Natural killer cell treated with Interleukin-12 subunit alpha and Interleukin-12 subunit beta and Interleukin-15 and Interleukin-18, amount 100 ng/mL, for 72 hours (primary cell): ENCODE data around the gene ZFYVE19. TPM values are rescaled to one million over a fixed set of nuclear protein-coding genes. Genes with fewer than 3 reads are reported as not detected.

Source experiments
- ATAC-seq, 2 donors: fragments of 150-1000 bp; cut with Tn5 transposase in 1 of 2; sonication (Bioruptor Pico), chemical (Tn5 transposase) in 1 of 2; 2 replicates each; pipeline ENCODE4 v1.10.0; 2021
- DNase-seq: peaks from one replicate; pipeline ENCODE4 v3.0.0; 2022; ENCODE audit warnings: low spot score
- H3K27ac Mint-ChIP-seq, 2 donors: 1 replicate in 1 of 2; 2 replicates in 1 of 2; pipeline ENCODE4 v1.8.0; 2022; ENCODE audit warnings: mixed read lengths in 2 of 2, mild to moderate bottlenecking in 1 of 2, moderate library complexity in 1 of 2
- H3K27me3 Mint-ChIP-seq, 2 donors: 1 replicate in 1 of 2; 2 replicates in 1 of 2; pipeline ENCODE4 v1.8.0; 2022; ENCODE audit warnings: mixed read lengths in 2 of 2
- H3K36me3 Mint-ChIP-seq: one replicate; pipeline ENCODE4 v1.8.0; 2022; ENCODE audit warnings: mixed read lengths
- H3K4me1 Mint-ChIP-seq, 2 donors: 1 replicate in 1 of 2; 2 replicates in 1 of 2; pipeline ENCODE4 v1.8.0; 2022; ENCODE audit warnings: low read depth in 2 of 2, mixed read lengths in 2 of 2, mild to moderate bottlenecking in 1 of 2
- H3K4me3 Mint-ChIP-seq: one replicate; pipeline ENCODE4 v1.8.0; 2022; ENCODE audit warnings: mixed read lengths
- H3K9me3 Mint-ChIP-seq: 2 replicates; pipeline ENCODE4 v1.8.0; 2022; ENCODE audit warnings: mixed read lengths
- total RNA-seq, 2 donors: library from RNA; stranded (reverse); gene quantifications; one replicate each; pipeline ENCODE4 v1.2.3, GENCODE V29; 2022

ZFYVE19 gene, protein sequence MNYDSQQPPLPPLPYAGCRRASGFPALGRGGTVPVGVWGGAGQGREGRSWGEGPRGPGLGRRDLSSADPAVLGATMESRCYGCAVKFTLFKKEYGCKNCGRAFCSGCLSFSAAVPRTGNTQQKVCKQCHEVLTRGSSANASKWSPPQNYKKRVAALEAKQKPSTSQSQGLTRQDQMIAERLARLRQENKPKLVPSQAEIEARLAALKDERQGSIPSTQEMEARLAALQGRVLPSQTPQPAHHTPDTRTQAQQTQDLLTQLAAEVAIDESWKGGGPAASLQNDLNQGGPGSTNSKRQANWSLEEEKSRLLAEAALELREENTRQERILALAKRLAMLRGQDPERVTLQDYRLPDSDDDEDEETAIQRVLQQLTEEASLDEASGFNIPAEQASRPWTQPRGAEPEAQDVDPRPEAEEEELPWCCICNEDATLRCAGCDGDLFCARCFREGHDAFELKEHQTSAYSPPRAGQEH
- total RNA-seq: 10 to 100 TPM; 17.2 to 39.1 TPM

DNA sequence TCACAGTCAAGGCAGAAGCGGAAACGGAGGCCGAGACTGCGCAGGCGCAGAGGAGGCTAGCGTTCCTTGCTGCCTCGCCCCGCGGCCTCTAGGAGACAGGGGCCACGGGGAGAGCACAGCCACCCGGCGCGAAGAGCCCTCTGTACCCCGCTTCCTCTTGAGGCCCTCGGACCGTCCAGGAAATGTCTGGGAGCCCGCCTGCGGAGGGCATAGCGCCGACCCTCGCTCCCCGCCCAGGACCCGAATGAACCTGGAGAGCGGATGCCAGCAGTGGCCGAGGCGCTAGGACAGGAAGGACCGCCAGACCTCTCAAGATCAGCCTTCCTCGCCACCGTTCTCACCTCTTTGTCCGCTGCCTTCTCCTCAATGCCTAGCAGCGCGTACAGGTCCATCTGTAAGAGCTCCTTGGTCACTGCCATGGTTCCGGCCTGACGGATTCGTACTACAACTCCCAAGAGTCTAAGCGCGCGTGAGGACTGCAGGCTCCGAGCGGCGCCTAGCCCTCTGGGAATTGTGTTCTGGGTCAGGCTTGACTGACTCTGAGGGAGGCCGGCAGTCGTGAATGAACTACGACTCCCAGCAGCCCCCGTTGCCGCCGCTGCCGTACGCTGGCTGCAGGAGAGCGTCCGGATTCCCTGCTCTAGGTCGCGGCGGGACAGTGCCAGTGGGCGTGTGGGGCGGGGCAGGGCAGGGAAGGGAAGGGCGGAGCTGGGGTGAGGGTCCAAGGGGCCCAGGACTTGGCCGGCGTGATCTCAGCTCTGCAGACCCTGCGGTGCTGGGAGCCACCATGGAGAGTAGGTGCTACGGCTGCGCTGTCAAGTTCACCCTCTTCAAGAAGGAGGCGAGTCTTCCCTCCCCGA, at the start of gene ZFYVE19, which contains the start of gene DNAJC17:
ZFYVE19 (plus strand) TSS at position 62 of the 860 bp plus-strand sequence; CDS start at position 563, 501 bp downstream.
DNAJC17 (minus strand) TSS at position 446 of the 860 bp plus-strand sequence; CDS start at position 419, 27 bp downstream.
- Mint-ChIP-seq H3K27ac (peak within 1 kb of the TSS; percentile 98 to 99), H3K4me3 (peak within 1 kb of the TSS; percentile 100), H3K9me3 (no peaks in the 10 kb centered on the region), H3K27me3 (no peaks in the 10 kb centered on the region), H3K4me1 (peaks cover 18 to 25% of the 10 kb centered on the region in 2 donors), H3K36me3 (no peaks in the 10 kb centered on the region)
- ATAC-seq (peak; percentile 99), DNase-seq (peak; percentile 97)

DNA sequence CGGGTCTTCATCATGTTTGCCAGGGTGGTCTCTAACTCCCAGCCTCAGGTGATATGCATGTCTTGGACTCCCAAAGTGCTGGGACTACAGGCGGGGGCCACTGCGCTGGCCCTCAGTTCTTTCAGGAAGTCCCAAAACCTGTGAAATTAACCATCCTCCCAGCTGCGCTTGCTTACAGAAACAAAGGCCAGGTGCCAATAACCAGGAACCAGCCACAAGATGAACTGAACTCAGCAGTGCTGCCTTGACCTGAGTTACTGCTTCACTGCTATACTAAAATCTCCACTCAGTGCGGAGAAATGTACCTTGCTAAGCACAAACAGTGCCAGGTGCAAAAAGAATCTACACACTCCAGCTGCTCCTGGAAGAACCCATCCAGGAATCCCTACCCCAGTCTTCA, 46.9 kb upstream of the ZFYVE19 start:
- H3K4me1 Mint-ChIP-seq: peaks cover 11 to 14% of the 10 kb centered on the region in 2 donors
- H3K27ac Mint-ChIP-seq: no peak overlapping the region
- DNase-seq (no peak), ATAC-seq (no peak)
- no peaks in the 10 kb centered on the region for H3K36me3 Mint-ChIP-seq
- H3K4me3 Mint-ChIP-seq: no peak overlapping the region
- no peaks in the 10 kb centered on the region for H3K27me3 Mint-ChIP-seq
- no peaks in the 10 kb centered on the region for H3K9me3 Mint-ChIP-seq

DNA sequence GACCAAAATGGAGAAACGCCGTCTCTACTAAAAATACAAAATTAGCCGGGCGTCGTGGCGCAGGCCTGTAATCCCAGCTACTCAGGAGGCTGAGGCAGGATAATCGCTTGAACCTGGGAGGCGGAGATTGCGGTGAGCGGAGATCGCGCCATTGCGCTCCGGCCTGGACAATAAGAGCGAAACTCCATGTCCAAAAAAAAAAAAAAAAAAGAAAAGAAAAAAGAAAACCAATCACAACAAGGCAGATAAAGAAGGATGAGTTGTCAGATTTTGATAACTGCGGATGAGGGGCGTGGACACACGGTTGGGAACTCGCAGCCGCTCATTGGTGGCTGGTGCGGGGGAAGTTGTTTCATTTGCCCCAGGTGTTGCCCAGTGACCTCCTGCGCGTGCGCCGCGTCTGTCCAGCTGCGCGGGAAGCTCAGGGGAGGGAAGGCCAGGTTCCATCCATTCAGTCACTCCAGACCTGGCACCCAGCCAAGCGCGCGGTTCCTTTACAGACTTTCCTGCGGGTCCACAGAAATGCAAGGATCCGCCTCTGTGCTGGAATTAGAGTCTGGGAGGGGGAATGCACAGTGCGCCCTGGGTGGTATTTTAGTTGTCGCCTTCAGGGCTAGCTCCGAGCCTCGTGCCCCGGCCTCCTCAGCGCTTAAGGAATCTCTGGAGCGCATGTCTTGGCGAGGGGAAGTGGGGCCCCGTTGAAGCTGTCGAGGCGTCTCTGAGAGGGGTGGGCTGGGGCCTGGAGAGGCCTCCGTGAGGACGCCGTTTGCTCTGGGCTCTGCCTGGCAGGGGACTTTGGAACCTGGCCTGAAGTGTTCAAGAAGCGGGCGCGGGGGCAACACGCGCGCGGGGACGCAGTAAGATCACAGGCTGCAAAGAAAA, 43.7 kb upstream of the ZFYVE19 start:
- peak overlapping the region; percentile 73 for H3K4me3 Mint-ChIP-seq

DNA sequence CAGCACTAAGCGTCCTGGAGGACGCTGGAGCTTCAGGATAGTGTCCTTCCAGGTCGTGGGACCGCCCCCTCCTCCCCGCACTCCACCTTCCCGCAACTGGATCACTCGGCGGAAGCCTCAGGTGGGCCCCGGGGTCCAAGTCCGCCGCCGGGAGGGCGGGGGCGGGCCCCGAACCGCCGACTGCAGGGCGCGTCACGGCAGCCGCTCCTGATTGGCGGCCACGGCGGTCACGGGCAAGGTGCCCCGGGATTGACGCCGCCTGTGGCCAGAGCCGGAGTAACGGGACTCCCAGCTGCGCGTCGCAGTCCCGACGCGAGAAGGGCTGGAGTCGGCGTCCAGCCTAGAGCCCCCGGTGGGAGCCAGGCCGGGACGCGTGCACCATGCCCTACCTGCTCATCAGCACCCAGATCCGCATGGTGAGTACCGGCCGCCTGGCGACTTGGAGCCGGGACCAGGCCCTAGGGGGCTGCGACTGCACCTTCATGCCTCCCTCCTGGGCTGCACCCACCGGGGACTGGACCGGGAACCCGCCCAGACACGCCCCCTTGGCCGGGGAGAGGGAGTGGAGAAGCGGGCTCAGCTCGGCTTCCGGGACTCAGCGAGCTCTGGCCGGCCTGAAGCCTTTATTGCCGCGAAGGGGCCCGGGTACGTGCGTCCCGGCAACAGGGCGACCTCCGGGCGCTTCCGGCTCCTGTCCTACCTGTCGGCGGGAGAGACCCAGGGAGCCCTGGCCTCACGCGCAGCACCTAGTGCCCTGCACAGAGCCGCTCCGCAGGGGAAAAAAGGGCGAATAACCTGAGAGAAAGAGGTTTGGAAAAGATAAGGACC, 42.9 kb upstream of the ZFYVE19 start, which contains the start of gene GCHFR:
GCHFR (plus strand) TSS at position 268 of the 828 bp plus-strand sequence; CDS start at position 381, 113 bp downstream.
- no peaks in the 10 kb centered on the region for H3K36me3 Mint-ChIP-seq
- peak within 1 kb of the TSS; percentile 62 to 85 for H3K27ac Mint-ChIP-seq
- H3K27me3 Mint-ChIP-seq: no peaks in the 10 kb centered on the region
- peak within 1 kb of the TSS; percentile 73 for H3K4me3 Mint-ChIP-seq
- peaks cover 19 to 25% of the 10 kb centered on the region in 2 donors for H3K4me1 Mint-ChIP-seq
- ATAC-seq: peak; percentile 75 to 84
- peak; percentile 78 for DNase-seq
- no peaks in the 10 kb centered on the region for H3K9me3 Mint-ChIP-seq

More for the DNA sequence above, 43.7 kb upstream of the ZFYVE19 start:
- Mint-ChIP-seq H3K36me3 (no peaks in the 10 kb centered on the region), H3K9me3 (no peaks in the 10 kb centered on the region), H3K27ac (peak overlapping the region in 1 of 2 donors; percentile 62), H3K27me3 (no peaks in the 10 kb centered on the region), H3K4me1 (peaks cover 14 to 17% of the 10 kb centered on the region in 2 donors)
- ATAC-seq (peak in 1 of 2 donors; percentile 18), DNase-seq (peak; percentile 68)

DNA sequence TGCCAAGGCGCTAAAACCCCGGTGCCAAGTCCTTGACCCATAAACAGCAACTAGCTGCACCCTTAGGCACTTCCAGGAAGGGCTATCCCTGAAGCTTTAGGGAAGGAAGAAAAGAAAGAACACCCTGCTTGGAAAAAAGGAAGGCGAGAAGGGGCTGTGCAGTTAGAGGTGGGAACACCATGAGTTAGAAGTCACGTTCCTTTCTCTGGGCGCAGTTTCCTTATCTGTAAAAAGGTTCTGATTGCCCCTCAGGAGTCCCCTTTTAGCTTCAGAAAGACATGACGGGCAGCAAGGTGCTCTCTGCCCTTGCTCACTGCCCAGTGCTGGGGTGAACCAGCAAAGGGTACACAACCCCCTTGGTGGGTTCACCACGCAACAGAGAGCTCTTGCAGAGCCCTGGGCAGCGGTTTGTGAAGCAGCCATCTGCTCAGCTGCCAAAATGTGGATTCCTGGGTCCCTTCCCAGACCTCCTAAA, 42.2 kb upstream of the ZFYVE19 start:
- peaks cover 24 to 30% of the 10 kb centered on the region in 2 donors for H3K4me1 Mint-ChIP-seq
- ATAC-seq: no peak
- DNase-seq: no peak
- no peaks in the 10 kb centered on the region for H3K9me3 Mint-ChIP-seq
- H3K4me3 Mint-ChIP-seq: peak overlapping the region; percentile 73
- H3K36me3 Mint-ChIP-seq: no peaks in the 10 kb centered on the region
- peak overlapping the region; percentile 62 to 85 for H3K27ac Mint-ChIP-seq
- H3K27me3 Mint-ChIP-seq: no peaks in the 10 kb centered on the region

DNA sequence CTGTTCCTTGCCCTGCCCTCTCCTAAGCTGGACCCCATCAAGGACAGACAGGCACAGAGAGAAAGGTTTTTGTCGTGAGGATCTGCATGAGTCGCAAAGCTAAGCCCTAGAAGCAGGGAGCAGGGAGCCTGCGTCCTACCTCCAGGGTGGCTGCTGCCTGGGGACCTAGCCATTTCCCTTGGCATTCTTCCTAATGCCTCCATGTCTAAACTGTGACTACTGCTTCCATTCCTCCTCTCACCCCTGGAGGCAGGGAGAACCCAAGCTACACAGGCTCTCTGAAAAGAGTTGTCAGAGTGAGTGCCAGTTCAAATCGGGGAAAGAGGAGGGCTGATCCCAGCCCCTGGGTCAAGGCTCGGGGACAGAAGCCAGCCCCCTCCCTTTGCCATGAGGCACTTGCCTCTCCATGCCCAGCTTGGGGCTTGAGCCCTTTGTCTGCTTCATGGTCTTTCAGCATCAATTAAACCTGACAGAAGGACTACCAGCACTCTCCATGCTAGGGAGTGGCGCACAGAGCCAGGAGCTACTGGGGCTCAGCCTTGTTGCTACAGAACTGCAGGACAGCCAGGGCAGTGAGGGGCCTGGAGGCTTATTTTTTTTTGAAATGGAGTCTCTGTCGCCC, 40.6 kb upstream of the ZFYVE19 start:
- Mint-ChIP-seq H3K27me3 (no peaks in the 10 kb centered on the region), H3K9me3 (no peaks in the 10 kb centered on the region), H3K4me3 (no peak overlapping the region), H3K4me1 (peaks cover 30 to 36% of the 10 kb centered on the region in 2 donors), H3K36me3 (no peaks in the 10 kb centered on the region), H3K27ac (no peak overlapping the region)
- DNase-seq (no peak), ATAC-seq (no peak)

DNA sequence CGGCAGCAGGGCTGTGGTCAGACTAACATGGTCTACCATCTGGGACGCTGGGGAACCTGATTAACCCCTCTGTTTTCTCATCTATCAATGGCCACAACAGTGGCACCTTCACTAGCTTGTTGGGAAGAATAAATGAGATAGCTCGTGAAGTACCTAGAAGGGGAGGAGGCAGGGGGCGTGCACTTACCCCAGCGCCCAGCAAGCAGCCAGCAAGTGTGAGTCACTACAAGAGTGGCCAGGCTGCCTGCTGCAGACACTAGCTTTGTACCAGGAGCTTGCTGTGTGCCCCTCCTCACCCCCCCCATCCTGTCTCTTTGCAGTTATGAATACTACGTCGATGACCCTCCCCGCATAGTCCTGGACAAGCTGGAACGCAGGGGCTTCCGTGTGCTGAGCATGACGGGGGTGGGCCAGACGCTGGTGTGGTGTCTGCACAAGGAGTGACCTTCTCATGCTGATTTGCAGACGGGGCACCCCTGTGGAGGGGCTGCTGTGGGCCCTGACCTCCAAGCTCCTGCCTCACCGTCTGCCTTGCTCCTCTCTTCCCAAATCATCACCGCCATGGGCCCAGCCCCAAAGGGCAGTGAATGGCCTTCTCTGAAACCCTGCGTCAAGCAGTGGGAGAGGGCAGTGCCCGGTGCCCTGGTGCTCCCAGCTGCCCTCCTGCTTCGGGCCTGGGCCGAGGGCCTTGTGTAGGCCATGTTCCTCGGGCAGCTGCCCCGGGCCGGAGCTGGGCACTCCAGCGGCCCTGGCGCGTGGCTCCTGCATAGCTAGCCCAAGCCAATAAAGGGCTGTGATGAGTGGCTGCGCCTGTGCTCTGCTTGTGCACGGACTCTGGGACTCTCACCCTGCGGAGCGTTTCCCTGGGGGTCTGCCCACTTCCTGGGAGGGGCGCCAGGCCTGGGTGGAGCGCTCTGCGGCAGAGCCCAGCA, 39.7 kb upstream of the ZFYVE19 start:
- Mint-ChIP-seq H3K36me3 (no peaks in the 10 kb centered on the region), H3K27ac (no peak overlapping the region), H3K4me3 (no peak overlapping the region), H3K27me3 (no peaks in the 10 kb centered on the region), H3K9me3 (no peaks in the 10 kb centered on the region), H3K4me1 (peaks cover 30 to 36% of the 10 kb centered on the region in 2 donors)
- DNase-seq: peak; percentile 55
- no peak for ATAC-seq

DNA sequence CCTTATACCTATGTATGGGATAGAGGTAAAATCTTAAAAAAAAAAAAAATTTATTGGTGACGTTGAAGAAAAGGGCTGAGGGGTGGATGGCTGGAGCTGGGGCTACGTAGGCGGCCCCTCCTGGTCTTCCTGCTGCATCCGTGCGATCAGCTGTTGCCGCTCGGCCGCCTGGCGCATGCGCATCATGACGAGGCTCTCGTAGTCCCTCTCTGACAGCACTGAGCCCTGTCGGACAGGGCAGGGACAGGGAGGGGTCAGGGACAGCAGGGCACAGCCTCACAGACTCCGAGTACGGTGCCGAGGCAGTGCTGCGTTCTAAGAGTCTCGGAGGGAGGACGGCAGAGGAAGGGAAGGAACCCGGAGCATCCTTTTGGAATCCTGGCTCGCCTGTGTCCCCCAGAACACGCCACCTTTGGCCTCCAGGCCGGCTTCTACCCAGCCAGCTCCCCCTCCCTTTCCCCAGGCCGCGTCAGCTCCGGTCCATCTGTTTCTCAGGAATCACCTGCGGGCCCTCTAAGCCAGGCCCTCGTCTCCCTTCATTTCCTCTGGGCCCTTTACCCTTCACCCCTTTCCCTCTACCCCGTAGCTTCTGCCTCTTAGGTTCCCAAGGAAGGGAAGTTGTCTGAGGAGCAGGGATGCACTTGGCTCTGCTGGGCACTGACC, 38.9 kb upstream of the ZFYVE19 start:
- H3K4me1 Mint-ChIP-seq: peaks cover 30 to 36% of the 10 kb centered on the region in 2 donors
- ATAC-seq (no peak), DNase-seq (peak; percentile 16)
- H3K36me3 Mint-ChIP-seq: no peaks in the 10 kb centered on the region
- H3K27me3 Mint-ChIP-seq: no peaks in the 10 kb centered on the region
- H3K27ac Mint-ChIP-seq: peak overlapping the region in 1 of 2 donors; percentile 89
- no peaks in the 10 kb centered on the region for H3K9me3 Mint-ChIP-seq
- no peak overlapping the region for H3K4me3 Mint-ChIP-seq

DNA sequence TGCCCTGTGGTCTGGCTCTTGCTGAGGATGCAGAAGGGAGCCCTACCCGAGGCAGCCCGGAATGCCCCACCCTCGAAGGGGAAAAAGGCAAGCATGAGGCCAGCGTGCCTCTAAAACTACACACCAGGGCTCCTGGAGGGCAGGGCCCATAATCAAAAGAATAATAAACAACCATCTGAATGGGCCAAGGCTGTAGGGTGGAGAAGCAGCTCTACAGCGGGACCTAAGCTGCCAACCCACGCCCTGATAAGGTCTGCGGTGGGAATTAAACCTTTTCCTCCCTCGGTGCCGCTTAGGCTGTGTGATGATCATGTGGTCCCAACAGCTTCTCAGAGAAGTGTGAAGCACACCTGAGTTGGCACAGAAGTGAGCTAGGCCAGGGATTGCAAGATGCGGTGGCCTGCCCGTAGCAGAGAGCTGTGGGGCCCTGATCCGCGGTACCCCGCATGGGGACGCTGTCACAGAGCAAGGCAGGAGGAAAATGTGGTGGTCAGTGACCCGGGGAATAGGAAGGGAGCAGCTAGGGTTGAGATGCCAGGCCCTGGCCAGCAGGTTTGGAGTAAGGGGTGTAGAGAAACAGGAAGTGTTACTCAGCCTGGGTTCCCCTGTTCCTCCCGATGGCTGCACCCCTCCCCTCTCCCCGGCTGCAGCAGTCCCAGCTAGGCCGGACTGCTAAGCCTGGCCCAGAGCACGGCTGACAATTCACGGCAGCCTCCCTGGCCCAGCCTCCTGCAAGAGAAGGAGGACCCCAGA, 38.2 kb upstream of the ZFYVE19 start:
- H3K4me3 Mint-ChIP-seq: no peak overlapping the region
- H3K4me1 Mint-ChIP-seq: peaks cover 25 to 36% of the 10 kb centered on the region in 2 donors
- H3K27ac Mint-ChIP-seq: peak overlapping the region; percentile 55 to 89
- H3K36me3 Mint-ChIP-seq: no peaks in the 10 kb centered on the region
- ATAC-seq (no peak), DNase-seq (no peak)
- no peaks in the 10 kb centered on the region for H3K9me3 Mint-ChIP-seq
- H3K27me3 Mint-ChIP-seq: no peaks in the 10 kb centered on the region
